ENCODE results near the gene LYSMD2. TPM values are rescaled to one million over a fixed set of nuclear protein-coding genes. Genes with fewer than 3 reads are reported as not detected.

Gene LYSMD2
- total and polyA plus RNA-seq, 9 of the 15 experiments (the other 6 are each of a cell fraction or from before 2014, with no cell fraction given), result 4.3 to 30.3 (median 9.8) TPM

DNA sequence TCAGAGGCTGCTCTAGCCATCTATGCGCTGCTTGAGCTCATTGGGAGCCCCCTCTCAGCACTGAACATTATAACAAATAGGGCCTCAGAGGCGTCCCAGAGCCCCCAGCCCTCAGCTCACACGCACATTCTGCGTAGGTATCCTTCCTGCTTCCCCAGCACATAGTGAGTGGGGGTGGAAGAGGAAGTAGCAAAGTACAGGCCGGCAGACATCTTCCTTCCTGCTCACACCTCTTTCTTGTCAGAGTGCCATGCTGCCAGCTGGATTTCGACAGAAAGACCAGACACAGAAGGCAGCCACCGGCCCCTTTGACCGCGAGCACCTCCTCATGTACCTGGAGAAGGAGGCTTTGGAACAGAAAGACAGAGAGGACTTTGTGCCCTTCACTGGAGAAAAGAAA lies 30.6 kb upstream of the LYSMD2 start:
- ChIA-PET CTCF (ENCODE audit: low intra/inter-chr PET ratio) (no interaction called here), POLR2A (no interaction called here)
- no peaks in the 10 kb centered on the region for H3K9me3 ChIP-seq (replicated peaks; ENCODE audit: control insufficient read depth, insufficient read depth, low read depth, low read length)
- peak overlapping the region; percentile 66 for H2AFZ ChIP-seq (ENCODE audit: low read depth, low read length)
- H3K4me2 ChIP-seq (ENCODE audit: insufficient read depth, low read length), result no peak overlapping the region
- peaks cover 0 to 9% of the 10 kb centered on the region in 2 experiments; a peak in 2 of 5 replicates for H3K4me1 ChIP-seq (replicated peaks in 1 of 2; ENCODE audit: control insufficient read depth in 2 of 2, insufficient read depth in 2 of 2, low read length in 2 of 2)
- FAIRE-seq, result no peak
- ATAC-seq, result peak; percentile 47; the same call in 2 of the 3 replicates
- H3K27ac ChIP-seq (ENCODE audit: extremely low read depth, low read depth, low read length), result no peak overlapping the region
- TF ChIP-seq YY1 (IDR thresholded peaks at IDR 0.05; ENCODE audit: borderline replicate concordance in 1 of 3, control insufficient read depth in 1 of 3, extremely low read depth in 1 of 3, insufficient read depth in 3 of 3, insufficient read length in 1 of 3, insufficient replicate concordance in 2 of 3, low read depth in 1 of 3, low read length in 2 of 3) (peak in 1 of 3 experiments; percentile 21), FOXJ3 (CRISPR knock-in tag; IDR thresholded peaks at IDR 0.05) (no peak), SPI1 (IDR thresholded peaks at IDR 0.05; ENCODE audit: borderline replicate concordance, low read depth, low read length) (peak; percentile 39; the same call in 1 of the 2 replicates)
- TF ChIP-seq, protein P1, sequence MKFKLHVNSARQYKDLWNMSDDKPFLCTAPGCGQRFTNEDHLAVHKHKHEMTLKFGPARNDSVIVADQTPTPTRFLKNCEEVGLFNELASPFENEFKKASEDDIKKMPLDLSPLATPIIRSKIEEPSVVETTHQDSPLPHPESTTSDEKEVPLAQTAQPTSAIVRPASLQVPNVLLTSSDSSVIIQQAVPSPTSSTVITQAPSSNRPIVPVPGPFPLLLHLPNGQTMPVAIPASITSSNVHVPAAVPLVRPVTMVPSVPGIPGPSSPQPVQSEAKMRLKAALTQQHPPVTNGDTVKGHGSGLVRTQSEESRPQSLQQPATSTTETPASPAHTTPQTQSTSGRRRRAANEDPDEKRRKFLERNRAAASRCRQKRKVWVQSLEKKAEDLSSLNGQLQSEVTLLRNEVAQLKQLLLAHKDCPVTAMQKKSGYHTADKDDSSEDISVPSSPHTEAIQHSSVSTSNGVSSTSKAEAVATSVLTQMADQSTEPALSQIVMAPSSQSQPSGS (CRISPR knock-in tag; IDR thresholded peaks at IDR 0.05), result no peak
- WGBS (ENCODE audit: insufficient coverage, low coverage, missing lambda C conversion rate), result 52% methylated on average over 9 of the region's 9 CpGs
- intact Hi-C loops (cut with micrococcal nuclease), result no loop called here
- BruUV-seq (replicated peaks), result no TSS peak
- no peaks in the 10 kb centered on the region; the same call in 2 of the 3 replicates for H3K36me3 ChIP-seq (ENCODE audit: control insufficient read depth, insufficient read depth, low read length)
- DNase-seq (ENCODE audit: extremely low read depth in 1 of 4, low spot score in 3 of 4), result no peak
- no peaks in the 10 kb centered on the region for H4K20me1 ChIP-seq (replicated peaks; ENCODE audit: control insufficient read depth, insufficient read depth, low read length)
- H3K9ac ChIP-seq (ENCODE audit: insufficient read depth in 1 of 2, low read depth in 2 of 2, low read length in 2 of 2), result peak overlapping the region in 1 of 2 experiments; percentile 49; a peak in 1 of 4 replicates
- H3K27me3 ChIP-seq (ENCODE audit: control insufficient read depth in 2 of 2, insufficient read depth in 2 of 2, low read length in 2 of 2), result no peaks in the 10 kb centered on the region
- in situ Hi-C loops (cut with MboI), result no loop called here
- H3K79me2 ChIP-seq (ENCODE audit: control insufficient read depth, insufficient read depth, low read length), result no peaks in the 10 kb centered on the region
- H3K4me3 ChIP-seq, result no peak overlapping the region
- no peaks in the 10 kb centered on the region for H3K9me1 ChIP-seq (ENCODE audit: control insufficient read depth, insufficient read depth, low read length)

All from K562 (cell line).